HG02981 (cell line): Measurements from ENCODE around the gene TRMT1.

Experiments
- ATAC-seq: cut with Tn5 transposase; IDR thresholded peaks from one replicate; pipeline ENCODE4 v1.9.1; 2021; ENCODE audit warnings: mild to moderate bottlenecking, moderate library complexity; ENCODE audit not compliant: unreplicated experiment

Gene TRMT1

GRCh38 chr19:13074378-13074777, 42.2 kb downstream of the TRMT1 start:
- no peak for ATAC-seq

GRCh38 chr19:13073263-13073662, 43.3 kb downstream of the TRMT1 start:
- ATAC-seq, result no peak

GRCh38 chr19:13072188-13072908, 44.2 kb downstream of the TRMT1 start:
- no peak for ATAC-seq

DNA sequence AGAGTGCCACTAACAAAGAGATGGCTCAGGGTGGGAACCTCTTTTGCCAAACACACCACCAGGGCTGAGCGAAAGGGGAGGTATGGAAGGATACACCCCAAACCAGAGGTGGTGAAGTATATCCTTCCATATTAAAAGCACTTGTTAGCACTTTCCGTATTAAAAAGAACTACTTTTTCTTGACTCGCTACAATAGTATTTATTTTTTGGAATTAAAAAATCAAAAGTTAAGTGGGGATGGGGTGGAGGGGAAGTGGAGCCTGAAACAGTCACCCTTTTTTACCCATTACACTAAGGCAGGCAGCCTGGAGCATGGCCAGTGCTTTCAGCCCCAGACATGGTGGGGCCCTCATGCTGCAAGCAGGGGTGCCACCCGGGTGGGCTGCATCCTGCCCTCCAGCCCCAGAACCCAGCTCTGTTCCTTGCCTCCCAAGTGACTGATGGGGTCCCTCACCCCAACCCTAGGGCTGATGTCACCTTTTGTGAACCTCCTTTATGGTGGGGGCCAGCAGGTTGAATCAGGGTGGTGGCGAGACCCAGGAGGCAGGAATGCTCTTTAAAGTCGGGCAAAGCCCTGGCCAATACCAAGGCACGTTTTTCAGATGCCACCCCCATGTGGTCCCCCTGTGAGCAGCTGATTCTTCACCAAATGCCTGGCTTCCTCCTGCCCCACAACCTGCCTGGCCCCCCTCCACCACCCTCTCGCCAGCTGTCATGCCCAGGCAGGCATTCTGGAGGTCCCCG, 44.9 kb downstream of the TRMT1 start:
- ATAC-seq, result no peak

DNA sequence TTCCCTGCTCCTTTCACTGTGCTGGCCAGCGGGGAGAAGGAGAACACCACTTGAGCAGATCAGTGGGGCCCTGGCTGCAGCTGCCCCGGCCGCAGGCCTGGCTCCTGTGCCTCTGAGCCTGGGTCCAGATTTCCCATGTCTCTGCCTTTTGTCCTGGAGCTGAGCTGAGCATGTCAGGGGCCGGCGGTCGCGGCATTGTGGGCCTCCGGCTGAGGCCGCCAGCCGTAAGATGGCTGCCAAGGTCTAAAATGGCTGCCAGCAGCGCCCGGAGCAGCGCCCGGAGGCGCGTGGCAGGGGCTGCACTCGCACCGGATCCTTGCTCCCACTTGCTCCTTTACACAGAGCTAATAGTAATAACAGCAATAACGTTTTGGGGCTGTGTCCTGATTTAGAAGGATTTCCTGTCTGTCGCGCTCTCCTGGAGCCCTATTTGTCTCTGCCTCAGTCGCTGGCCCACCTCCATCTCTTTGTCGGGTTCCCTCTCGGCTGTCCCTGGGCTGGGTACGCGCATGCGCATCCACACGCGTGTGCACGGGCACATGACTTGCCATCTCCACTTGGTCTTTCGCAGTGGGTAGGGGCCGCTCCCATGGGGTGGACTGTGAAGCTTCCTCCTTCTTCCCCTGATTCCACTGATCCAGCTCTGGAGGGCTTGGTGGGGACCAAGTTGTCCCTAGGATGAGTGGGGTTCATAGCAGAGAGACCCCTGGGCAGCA, 46.0 kb downstream of the TRMT1 start:
- ATAC-seq, result no peak

- no peak for ATAC-seq
Measured at GRCh38 chr19:13069415-13070359, 46.9 kb downstream of the TRMT1 start.

- no peak for ATAC-seq
Measured at GRCh38 chr19:13068085-13068846, 48.3 kb downstream of the TRMT1 start.

DNA sequence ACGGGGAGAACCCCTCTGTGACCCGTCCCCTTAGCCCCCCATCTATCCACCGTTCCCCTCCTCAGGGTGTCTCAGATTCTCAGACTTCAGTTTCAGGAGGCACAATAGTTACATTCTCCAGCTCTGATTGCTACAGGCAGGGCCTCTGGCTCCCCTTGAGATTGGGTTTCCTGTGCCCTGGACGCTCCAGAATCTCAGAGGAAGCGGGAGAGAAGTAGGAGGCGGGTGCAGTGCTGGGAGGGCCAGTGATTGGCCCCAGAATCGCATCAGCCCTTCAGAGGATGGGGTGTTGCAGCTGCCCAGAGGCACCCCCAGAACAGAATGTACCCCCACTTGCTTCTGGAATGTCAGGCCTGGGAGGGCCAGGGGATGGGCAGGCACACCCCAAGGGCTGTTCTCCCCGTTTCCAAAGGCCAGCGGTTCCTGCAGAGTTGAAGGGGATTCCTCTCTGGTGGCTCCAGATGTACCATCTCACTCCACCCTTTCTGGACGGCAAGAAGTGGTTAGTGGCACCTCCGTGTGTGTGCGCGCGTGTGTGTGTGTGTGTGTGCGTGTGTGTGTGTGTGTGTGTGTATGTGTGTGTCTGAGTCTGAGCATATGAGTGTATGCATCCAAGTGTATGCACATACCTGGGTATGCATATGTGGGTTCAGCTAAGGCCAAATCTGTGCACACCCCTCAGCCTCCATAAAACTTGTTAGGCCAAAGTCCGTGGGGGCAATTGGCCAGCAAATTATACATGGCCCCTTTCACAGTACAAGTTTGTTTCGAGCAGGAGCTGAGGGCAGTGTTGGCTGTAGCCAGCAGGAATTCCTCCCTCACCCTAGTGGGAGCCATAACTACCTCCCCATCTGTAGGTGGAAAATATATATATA, 49.4 kb downstream of the TRMT1 start:
- ATAC-seq, result no peak

DNA sequence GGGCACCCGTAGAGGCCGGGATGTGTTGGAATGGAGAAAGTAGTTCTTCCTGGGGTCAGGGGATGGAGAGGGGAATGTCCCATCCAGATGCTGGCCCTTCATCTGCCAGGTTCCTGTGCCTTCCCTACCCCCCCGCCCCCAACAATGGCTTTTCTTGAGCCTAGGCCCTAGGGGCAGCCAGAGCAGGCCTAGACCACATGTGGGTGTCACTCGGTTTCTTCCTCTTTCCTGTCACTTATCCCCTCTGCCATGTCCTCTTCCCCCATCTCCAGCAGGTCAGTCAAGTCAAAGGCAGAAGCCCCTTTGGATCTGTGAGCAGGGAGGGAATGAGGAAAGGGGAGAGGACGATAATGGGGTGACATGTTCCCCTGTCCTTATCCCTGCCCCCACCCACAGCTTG, 50.3 kb downstream of the TRMT1 start:
- ATAC-seq, result no peak

- ATAC-seq, result no peak
Measured at GRCh38 chr19:13064092-13064489, 52.4 kb downstream of the TRMT1 start.

GRCh38 chr19:13063461-13064091, 53.0 kb downstream of the TRMT1 start:
- no peak for ATAC-seq

DNA sequence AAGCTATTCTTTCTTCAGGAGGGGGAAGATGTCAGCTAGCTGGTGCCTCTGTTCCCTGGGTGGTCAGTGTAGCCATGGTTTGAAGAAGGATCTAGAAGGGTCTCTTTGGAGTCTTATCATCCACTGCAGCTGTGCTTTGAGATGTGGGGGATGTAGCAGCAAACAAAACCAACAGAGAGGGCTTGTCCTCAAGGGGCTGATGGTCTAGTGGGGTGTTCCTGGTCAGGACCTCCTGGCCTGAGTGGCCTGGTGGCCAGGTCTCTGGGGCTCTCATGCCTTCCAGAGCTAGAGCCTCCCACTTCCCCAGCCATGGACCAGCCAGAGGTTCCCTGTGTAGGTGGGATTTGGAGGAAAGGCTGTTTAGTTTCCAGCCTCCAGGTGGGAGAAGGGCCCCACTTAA, 54.2 kb downstream of the TRMT1 start:
- ATAC-seq, result no peak

GRCh38 chr19:13060964-13061927, 55.3 kb downstream of the TRMT1 start:
- ATAC-seq, result no peak

DNA sequence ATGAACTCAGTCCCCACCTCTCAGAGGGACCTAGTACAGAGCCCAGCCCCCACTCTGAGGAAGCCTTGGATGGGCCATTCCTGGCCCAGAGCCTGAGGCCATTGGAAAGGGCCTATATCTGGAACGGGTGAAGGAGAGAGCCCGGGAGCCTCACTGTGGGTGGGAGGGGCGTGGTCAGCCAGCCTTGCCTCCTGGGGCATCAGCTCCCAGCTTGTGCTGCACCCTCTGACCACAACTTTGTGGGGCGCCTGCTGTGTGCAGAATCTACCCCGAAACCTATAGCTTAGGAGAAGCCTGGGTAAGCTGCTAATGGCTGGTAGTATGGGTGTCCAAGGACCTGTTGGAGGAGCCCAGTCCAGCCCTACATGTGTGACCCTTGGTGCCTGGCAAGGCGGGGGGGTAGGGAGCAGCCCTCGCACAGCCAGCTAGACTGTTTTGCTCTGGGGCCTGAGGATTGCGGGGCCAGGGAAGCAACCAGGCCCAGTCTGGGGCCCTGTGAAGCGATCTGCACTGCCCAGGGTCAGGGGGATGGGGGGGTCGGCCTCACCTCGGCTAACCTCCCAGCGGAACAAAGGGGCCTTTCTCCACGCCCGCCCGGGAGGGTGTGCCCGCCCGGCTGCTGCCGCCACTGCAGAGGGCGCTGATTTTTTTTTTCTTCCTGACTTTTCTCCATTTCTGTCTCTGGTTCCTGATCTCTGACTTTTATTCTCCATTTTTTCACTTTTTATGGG, 56.1 kb downstream of the TRMT1 start:
- ATAC-seq, result no peak

DNA sequence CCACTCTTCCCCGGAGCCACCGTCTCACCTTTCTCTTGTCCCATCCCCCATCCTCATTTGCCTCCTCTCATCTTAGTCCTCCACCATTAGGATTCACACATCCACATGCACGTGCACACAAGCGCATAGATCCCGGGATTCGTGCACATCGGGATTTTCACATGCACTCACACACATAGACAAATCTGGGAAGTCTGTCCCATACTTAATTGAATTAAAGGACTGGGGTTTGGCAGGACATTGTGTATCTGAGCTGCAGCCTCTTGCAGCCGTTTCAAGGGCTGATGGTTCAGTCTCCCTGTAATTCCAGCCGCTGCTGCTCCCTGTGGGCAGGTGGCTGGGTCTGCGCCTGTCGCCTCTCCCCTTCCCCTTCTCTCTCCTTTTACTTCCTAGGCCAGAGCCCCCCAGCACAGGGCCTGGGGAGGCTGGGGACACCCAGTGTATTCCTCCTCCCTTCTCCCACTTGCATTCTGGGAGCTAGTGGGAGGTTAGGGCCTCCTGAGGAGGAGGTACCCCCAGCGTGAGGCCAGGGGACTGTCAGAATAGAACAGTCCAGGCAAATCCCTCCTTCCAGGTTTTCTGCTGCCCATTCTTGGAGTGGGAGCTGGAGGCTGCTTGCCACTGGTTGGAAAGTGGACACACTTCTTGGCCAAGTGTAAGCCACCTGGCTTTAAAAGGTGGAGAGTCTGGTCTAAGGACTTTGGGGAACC, 57.4 kb downstream of the TRMT1 start:
- no peak for ATAC-seq

GRCh38 chr19:13057744-13058143, 58.8 kb downstream of the TRMT1 start:
- ATAC-seq, result no peak
